ENCODE data around the gene DCXR. TPM values are rescaled to one million over a fixed set of nuclear protein-coding genes. Genes with fewer than 3 reads are reported as not detected.

DCXR gene
- total and polyA plus RNA-seq, 8 donors, result 34.8 to 108 (median 60.0) TPM

GRCh38 chr17:82061047-82061925 lies 23.8 kb upstream of the DCXR start:
- FAIRE-seq, result no peak
- WGBS, 2 donors, result 89 to 91% methylated on average over 34 of the region's 34 CpGs
- intact Hi-C loops (cut with DNase I), result no loop called here

DNA sequence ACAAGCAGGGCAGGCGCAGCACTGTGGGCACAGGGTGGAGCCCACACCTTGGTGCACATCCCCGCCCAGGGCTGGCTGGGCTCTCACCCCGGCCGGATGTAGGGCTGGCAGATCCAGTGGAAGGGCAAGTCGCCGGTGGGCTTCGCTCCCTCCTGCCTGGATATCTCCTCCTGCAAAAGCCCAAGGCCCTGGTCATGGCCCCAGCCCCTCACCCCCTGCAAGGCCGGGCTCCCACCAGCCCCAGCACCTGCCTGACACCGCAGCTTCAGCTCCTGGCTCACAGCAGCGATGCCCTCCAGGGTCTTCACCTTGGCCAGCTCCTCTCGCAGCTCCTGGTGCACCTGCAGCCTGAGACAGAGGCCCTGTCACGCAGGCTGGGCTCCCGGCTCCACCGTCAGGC lies 23.1 kb upstream of the DCXR start:
- Histone ChIP-seq H3K4me1 (peaks cover 0 to 11% (median 10%) of the 10 kb centered on the region in 3 donors), H3K9me3 (no peaks in the 10 kb centered on the region), H3K27ac (no peak overlapping the region), H3K4me3 (no peak overlapping the region), H3K27me3 (no peaks in the 10 kb centered on the region), H3K36me3 (peaks cover 0 to 38% (median 8%) of the 10 kb centered on the region in 3 donors)
- no peak for TF ChIP-seq CTCF (IDR thresholded peaks at IDR 0.05)
- no peak for FAIRE-seq
- DNase-seq, result peak in 2 of 6 donors; percentile 35 to 70
- ATAC-seq, result no peak
- WGBS, 2 donors, result 86 to 88% methylated on average over 13 to 14 of the region's 14 CpGs
- intact Hi-C loops (cut with DNase I), result no loop called here

More at GRCh38 chr17:82061047-82061925, 23.8 kb upstream of the DCXR start:
- H3K27ac ChIP-seq, result no peak overlapping the region
- H3K4me1 ChIP-seq, result peaks cover 0 to 15% (median 14%) of the 10 kb centered on the region in 3 donors
- H3K36me3 ChIP-seq, result peaks cover 0 to 33% (median 8%) of the 10 kb centered on the region in 3 donors
- no peaks in the 10 kb centered on the region for H3K27me3 ChIP-seq
- H3K9me3 ChIP-seq, result no peaks in the 10 kb centered on the region
- TF ChIP-seq CTCF (IDR thresholded peaks at IDR 0.05), result no peak
- peak in 2 of 6 donors; percentile 38 to 76 for DNase-seq
- no peak overlapping the region for H3K4me3 ChIP-seq
- ATAC-seq, result no peak

GRCh38 chr17:82060001-82060380 lies 22.5 kb upstream of the DCXR start:
- Histone ChIP-seq H3K9me3 (no peaks in the 10 kb centered on the region), H3K4me3 (no peak overlapping the region), H3K36me3 (peaks cover 0 to 42% (median 8%) of the 10 kb centered on the region in 3 donors), H3K4me1 (peaks cover 0 to 11% (median 10%) of the 10 kb centered on the region in 3 donors), H3K27me3 (no peaks in the 10 kb centered on the region), H3K27ac (no peak overlapping the region)
- TF ChIP-seq CTCF (IDR thresholded peaks at IDR 0.05), result no peak
- FAIRE-seq (no peak), DNase-seq (peak in 2 of 6 donors; percentile 16 to 75), ATAC-seq (no peak)
- intact Hi-C loops (cut with DNase I), result no loop called here
- WGBS, 2 donors, result 84 to 85% methylated on average over 16 of the region's 16 CpGs

- intact Hi-C loops (cut with DNase I), result no loop called here
- H3K27ac ChIP-seq, result no peak overlapping the region
- ATAC-seq, result no peak
- H3K36me3 ChIP-seq, result peaks cover 0 to 42% (median 8%) of the 10 kb centered on the region in 3 donors
- H3K27me3 ChIP-seq, result no peaks in the 10 kb centered on the region
- H3K4me3 ChIP-seq, result no peak overlapping the region
- H3K4me1 ChIP-seq, result peaks cover 0 to 7% (median 7%) of the 10 kb centered on the region in 3 donors
- 79 to 85% methylated on average over 18 to 19 of the region's 19 CpGs for WGBS, 2 donors
- no peaks in the 10 kb centered on the region for H3K9me3 ChIP-seq
- DNase-seq, result peak in 2 of 6 donors; percentile 27 to 74
- no peak for FAIRE-seq
- TF ChIP-seq CTCF (IDR thresholded peaks at IDR 0.05), result no peak
Measured at GRCh38 chr17:82059272-82060000, 21.9 kb upstream of the DCXR start.
